Measurements from ENCODE around the gene CCDC134.

GRCh38 chr22:41856469-41856868 is 56.0 kb downstream of the CCDC134 start:
- TF ChIP-seq CTCF (IDR thresholded peaks at IDR 0.05; ENCODE audit: extremely low read depth in 1 of 2, insufficient read depth in 1 of 2, low read depth in 1 of 2, low read length in 2 of 2) (no peak), MAX (IDR thresholded peaks at IDR 0.05; ENCODE audit: insufficient read depth, insufficient read length) (no peak), JUN (IDR thresholded peaks at IDR 0.05; ENCODE audit: borderline replicate concordance, insufficient read depth, insufficient read length, low read depth) (no peak), EZH2 (IDR thresholded peaks at IDR 0.05; ENCODE audit: borderline replicate concordance, low read depth, low read length, severe bottlenecking) (no peak), POLR2A (IDR thresholded peaks at IDR 0.05; ENCODE audit: low read depth, low read length) (no peak), FOS (IDR thresholded peaks at IDR 0.05; ENCODE audit: borderline replicate concordance, insufficient read depth, low read length) (no peak), MYC (IDR thresholded peaks at IDR 0.05; ENCODE audit: low read depth, low read length) (no peak), GATA2 (IDR thresholded peaks at IDR 0.05; ENCODE audit: insufficient read depth, insufficient read length, low read depth, low read length) (no peak)
